ENCODE measurements around the gene AKNAD1. TPM values are rescaled to one million over a fixed set of nuclear protein-coding genes. Genes with fewer than 3 reads are reported as not detected.
A peak's percentile ranks its signal among the peaks of the same experiment; 100 is the strongest.

The AKNAD1 gene
- total RNA-seq, 4 donors from 2014 or later: 0.27 to 2.5 (median 1.1) TPM

DNA sequence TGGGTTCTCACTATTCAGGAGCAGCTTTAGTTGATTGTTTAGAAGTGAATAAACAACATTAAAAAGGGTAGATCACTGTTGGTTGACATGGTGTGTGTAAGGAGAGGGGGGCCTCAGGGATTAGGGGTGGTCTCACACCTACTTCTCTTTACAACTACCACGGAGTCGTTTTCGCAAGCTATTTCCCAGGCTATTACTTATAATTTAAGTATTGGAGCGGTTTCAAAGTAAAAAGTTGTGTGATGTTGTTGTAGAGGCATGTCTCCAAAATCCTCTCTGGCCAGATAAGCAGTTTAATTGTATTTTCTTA, 21.2 kb upstream of the AKNAD1 start:
- Histone ChIP-seq H3K27ac (peak overlapping the region; percentile 80 to 95 (median 90)), H3K4me1 (peaks cover 0 to 18% (median 0%) of the 10 kb centered on the region in 3 donors), H3K27me3 (no peaks in the 10 kb centered on the region), H3K9me3 (no peaks in the 10 kb centered on the region), H3K4me3 (peak overlapping the region; percentile 83 to 88), H3K36me3 (no peaks in the 10 kb centered on the region)
- no peak for ATAC-seq
- WGBS, 2 donors (ENCODE audit: low coverage in 1 of 2): 11 to 12% methylated on average over 4 of the region's 4 CpGs
- TF ChIP-seq CTCF (IDR thresholded peaks at IDR 0.05) (no peak), POLR2A (IDR thresholded peaks at IDR 0.05) (no peak), EP300 (IDR thresholded peaks at IDR 0.05) (no peak), POLR2AphosphoS5 (IDR thresholded peaks at IDR 0.05) (no peak)

DNA sequence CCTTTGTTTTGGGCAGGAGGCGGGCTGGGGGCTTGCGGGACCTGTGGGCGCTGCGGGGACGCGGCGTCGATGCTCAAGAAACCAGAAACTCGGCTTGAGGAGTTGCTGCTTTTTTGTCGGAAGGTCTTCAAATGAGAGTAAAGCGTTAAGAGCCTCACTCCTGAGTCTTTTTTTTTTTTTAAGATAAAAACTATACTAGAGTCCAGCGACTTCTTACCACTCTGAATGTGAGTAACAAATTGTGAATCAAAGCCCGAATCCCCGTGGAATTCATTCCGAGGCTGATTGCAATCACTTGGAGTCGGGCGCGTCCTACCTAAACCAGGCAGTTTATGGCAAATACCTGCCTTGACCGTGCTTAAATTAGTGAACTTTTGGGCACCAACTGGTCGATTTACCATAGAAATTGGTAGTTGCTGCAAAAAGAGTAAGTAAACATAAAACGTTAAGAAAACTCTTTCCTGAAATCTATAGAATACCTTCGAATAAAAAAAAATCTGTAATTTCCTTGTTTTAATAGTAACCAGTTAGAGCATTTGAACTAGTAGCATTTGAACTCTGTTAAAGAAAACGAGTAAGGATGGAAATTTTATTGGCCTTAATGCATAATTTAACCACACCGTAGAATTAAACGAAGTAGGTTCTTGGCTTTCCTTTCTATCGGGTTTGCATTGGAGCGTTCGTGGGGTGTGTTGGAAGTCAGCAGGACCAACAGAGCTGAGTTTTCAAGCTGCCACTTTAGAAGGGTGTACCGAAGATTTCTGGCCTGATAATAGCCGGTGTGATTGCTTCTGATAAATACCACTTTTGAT, 20.7 kb upstream of the AKNAD1 start:
- Histone ChIP-seq H3K27ac (peak overlapping the region; percentile 80 to 95 (median 90)), H3K4me1 (peaks cover 0 to 18% (median 0%) of the 10 kb centered on the region in 3 donors), H3K27me3 (no peaks in the 10 kb centered on the region), H3K36me3 (no peaks in the 10 kb centered on the region), H3K4me3 (peak overlapping the region; percentile 83 to 88), H3K9me3 (no peaks in the 10 kb centered on the region)
- WGBS, 2 donors (ENCODE audit: low coverage in 1 of 2): 1 to 5% methylated on average over 12 to 28 of the region's 30 CpGs
- ATAC-seq: no peak
- no peak for TF ChIP-seq EP300 (IDR thresholded peaks at IDR 0.05)
- no peak for TF ChIP-seq POLR2A (IDR thresholded peaks at IDR 0.05)
- no peak for TF ChIP-seq CTCF (IDR thresholded peaks at IDR 0.05)
- TF ChIP-seq POLR2AphosphoS5 (IDR thresholded peaks at IDR 0.05): no peak

DNA sequence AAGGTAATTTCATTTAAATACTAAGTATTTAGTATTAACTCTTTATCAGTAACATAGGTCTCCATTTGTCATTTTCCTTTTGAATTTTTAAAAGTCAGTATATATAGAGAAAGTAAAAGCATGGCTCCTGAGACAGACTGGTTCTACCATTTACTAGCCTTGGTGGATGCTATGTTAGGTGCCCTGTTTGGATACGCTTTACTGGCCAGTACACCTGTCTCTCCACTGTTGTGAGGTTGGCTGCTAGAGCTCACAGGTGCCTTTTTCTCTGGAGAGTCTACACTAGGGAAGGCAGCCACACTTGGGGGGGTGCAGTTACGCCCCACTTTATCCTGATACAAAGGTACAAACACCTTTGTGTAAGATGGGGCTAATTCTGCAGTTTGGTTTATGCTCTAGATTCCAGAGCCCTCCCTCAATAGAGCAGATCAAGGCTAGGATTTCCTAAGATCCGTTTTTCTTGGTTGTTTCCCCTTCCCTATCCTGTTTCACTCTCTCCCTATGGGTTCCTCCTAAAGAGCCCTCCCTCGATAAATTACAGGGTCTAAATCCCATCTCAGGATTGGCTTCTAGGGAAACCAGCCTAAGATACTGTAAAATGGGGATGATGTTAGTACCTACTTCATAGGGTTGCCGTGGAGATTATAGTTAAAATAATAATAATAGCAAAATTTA, 14.3 kb upstream of the AKNAD1 start:
- 75 to 82% methylated on average over 3 to 5 of the region's 5 CpGs for WGBS, 2 donors (ENCODE audit: low coverage in 1 of 2)
- Histone ChIP-seq H3K9me3 (no peaks in the 10 kb centered on the region), H3K27ac (no peak overlapping the region), H3K4me3 (no peak overlapping the region), H3K4me1 (peaks cover 0 to 2% (median 0%) of the 10 kb centered on the region in 3 donors), H3K36me3 (no peaks in the 10 kb centered on the region), H3K27me3 (no peaks in the 10 kb centered on the region)
- no peak for TF ChIP-seq EP300 (IDR thresholded peaks at IDR 0.05)
- TF ChIP-seq POLR2A (IDR thresholded peaks at IDR 0.05): no peak
- no peak for TF ChIP-seq POLR2AphosphoS5 (IDR thresholded peaks at IDR 0.05)
- TF ChIP-seq CTCF (IDR thresholded peaks at IDR 0.05): no peak
- no peak for ATAC-seq

GRCh38 chr1:108865316-108865910, 8.5 kb upstream of the AKNAD1 start:
- WGBS, 2 donors (ENCODE audit: low coverage in 1 of 2): 90% methylated on average over 2 to 4 of the region's 4 CpGs
- TF ChIP-seq EP300 (IDR thresholded peaks at IDR 0.05) (no peak), POLR2A (IDR thresholded peaks at IDR 0.05) (no peak), POLR2AphosphoS5 (IDR thresholded peaks at IDR 0.05) (no peak), CTCF (IDR thresholded peaks at IDR 0.05) (no peak)
- H3K4me1 ChIP-seq: no peaks in the 10 kb centered on the region
- no peak for ATAC-seq
- no peak overlapping the region for H3K4me3 ChIP-seq
- no peak overlapping the region for H3K27ac ChIP-seq
- no peaks in the 10 kb centered on the region for H3K36me3 ChIP-seq
- no peaks in the 10 kb centered on the region for H3K27me3 ChIP-seq
- no peaks in the 10 kb centered on the region for H3K9me3 ChIP-seq
